Natural killer cell (primary cell): ENCODE results near the gene SIX5. TPM values are rescaled to one million over a fixed set of nuclear protein-coding genes. Genes with fewer than 3 reads are reported as not detected.
A peak's percentile ranks its signal among the peaks of the same experiment; 100 is the strongest.
"Not testable (repeated sequence)": the region's sequence is repeated elsewhere in the genome, so short reads cannot be mapped to it uniquely, and the experiment has no call there.

Experiments used
- ATAC-seq, 3 donors: fragments of 150-1000 bp in 2 of 3; fragments of 200-7000 bp in 1 of 3; cut with Tn5 transposase; 1 replicate in 1 of 3; 2 replicates in 2 of 3; pipeline ENCODE4 v1.10.0; 2021; ENCODE audit warnings: mild to moderate bottlenecking in 2 of 3, moderate library complexity in 2 of 3
- DNase-seq, 2 donors: peaks; one replicate each; pipeline versions ENCODE4 v3.0.0 to v3.0.0-alpha.2; 2013 to 2021; ENCODE audit warnings: mixed read lengths in 1 of 2
- H3K27ac ChIP-seq: one replicate; pipeline ENCODE4 v1.5.1; 2013; ENCODE audit warnings: mild to moderate bottlenecking, low read length
- H3K27me3 ChIP-seq: one replicate; pipeline ENCODE4 v1.6.1; 2013; ENCODE audit warnings: low read length; ENCODE audit not compliant: control insufficient read depth, insufficient read depth
- H3K36me3 ChIP-seq: one replicate; pipeline ENCODE4 v1.6.1; 2013; ENCODE audit warnings: low read length; ENCODE audit not compliant: control insufficient read depth, insufficient read depth
- H3K4me1 ChIP-seq: one replicate; pipeline ENCODE4 v1.6.1; 2013; ENCODE audit warnings: low read length; ENCODE audit not compliant: control insufficient read depth, insufficient read depth
- H3K4me3 ChIP-seq: one replicate; pipeline ENCODE4 v1.5.1; 2013; ENCODE audit warnings: low read length
- H3K9me3 ChIP-seq: one replicate; pipeline ENCODE4 v1.6.1; 2013; ENCODE audit warnings: low read length; ENCODE audit not compliant: control insufficient read depth, insufficient read depth
- H3K27ac Mint-ChIP-seq, 2 donors: one replicate each; pipeline ENCODE4 v1.8.0; 2022; ENCODE audit warnings: mild to moderate bottlenecking in 2 of 2, mixed read lengths in 2 of 2, moderate library complexity in 1 of 2
- H3K27me3 Mint-ChIP-seq, 2 donors: one replicate each; pipeline ENCODE4 v1.8.0; 2022; ENCODE audit warnings: low read depth in 2 of 2, mixed read lengths in 2 of 2
- H3K36me3 Mint-ChIP-seq: one replicate; pipeline ENCODE4 v1.8.0; 2022; ENCODE audit warnings: mixed read lengths
- H3K4me1 Mint-ChIP-seq, 2 donors: one replicate each; pipeline ENCODE4 v1.8.0; 2022; ENCODE audit warnings: mixed read lengths in 2 of 2
- H3K4me3 Mint-ChIP-seq: one replicate; pipeline ENCODE4 v1.8.0; 2022; ENCODE audit warnings: mild to moderate bottlenecking, moderate library complexity, mixed read lengths
- H3K9me3 Mint-ChIP-seq, 2 donors: one replicate each; pipeline ENCODE4 v1.8.0; 2022; ENCODE audit warnings: mixed read lengths in 2 of 2
- CTCF ChIP-seq: fragments of 200-600 bp; IDR thresholded peaks from one replicate; pipeline ENCODE4 v1.8.0; 2022; ENCODE audit warnings: antibody characterized with exemption
- WGBS: methylation state at CpG from one replicate; pipeline ENCODE4 v1.1.7; 2013; ENCODE audit warnings: missing lambda C conversion rate; ENCODE audit not compliant: insufficient coverage; 5-methylcytosine and 5-hydroxymethylcytosine counted together
- intact Hi-C: fragments of 100-400 bp; cut with micrococcal nuclease; formaldehyde crosslinking; loops from one replicate; pipeline ENCODE4 v1.14.2; 2022
- total RNA-seq, 4 donors: library from RNA; stranded (reverse); fragments of 120-200 nt in 1 of 4; gene quantifications; one replicate each; pipeline versions ENCODE4 v1.2.3 to v1.2.4, GENCODE V29; 2013 to 2022

The SIX5 gene
- total RNA-seq, 3 donors from 2014 or later (not counting 1 experiment from before 2014, with no cell fraction given), result 2.1 to 3.3 (median 3.1) TPM

GRCh38 chr19:45800070-45800553 is 31.1 kb upstream of the SIX5 start:
- H3K4me1 Mint-ChIP-seq, result peaks cover 0 to 5% of the 10 kb centered on the region in 2 donors
- no peak overlapping the region for H3K27ac Mint-ChIP-seq
- ATAC-seq (no peak), DNase-seq (no peak)
- intact Hi-C loops, result no loop called here
- Histone ChIP-seq H3K27ac (no peak overlapping the region), H3K4me3 (no peak overlapping the region), H3K4me1 (no peaks in the 10 kb centered on the region), H3K36me3 (no peaks in the 10 kb centered on the region), H3K27me3 (peaks cover 5% of the 10 kb centered on the region), H3K9me3 (no peaks in the 10 kb centered on the region)
- TF ChIP-seq CTCF, result no peak
- no peaks in the 10 kb centered on the region for H3K9me3 Mint-ChIP-seq
- peaks cover 0 to 14% of the 10 kb centered on the region in 2 donors for H3K27me3 Mint-ChIP-seq
- no peaks in the 10 kb centered on the region for H3K36me3 Mint-ChIP-seq
- H3K4me3 Mint-ChIP-seq, result no peak overlapping the region
- WGBS, result 86% methylated on average over 8 of the region's 8 CpGs

GRCh38 chr19:45799541-45799940 is 30.5 kb upstream of the SIX5 start:
- WGBS, result 86% methylated on average over 5 of the region's 5 CpGs
- not testable (repeated sequence) for H3K27ac ChIP-seq, H3K4me3 ChIP-seq, H3K4me1 Mint-ChIP-seq, H3K36me3 Mint-ChIP-seq, ATAC-seq, H3K9me3 Mint-ChIP-seq, H3K4me3 Mint-ChIP-seq, H3K4me1 ChIP-seq, DNase-seq, H3K27ac Mint-ChIP-seq, H3K9me3 ChIP-seq, H3K36me3 ChIP-seq, H3K27me3 ChIP-seq
- H3K27me3 Mint-ChIP-seq, result peaks cover 0 to 18% of the 10 kb centered on the region in 2 donors
- intact Hi-C loops, result loop anchor here (1.0 kb wide), 1 partner anchor 29 kb away; no protein-coding TSS in a partner anchor

- H3K4me3 ChIP-seq, result no peak overlapping the region
- H3K4me3 Mint-ChIP-seq, result no peak overlapping the region
- no peak overlapping the region for H3K27ac ChIP-seq
- ATAC-seq, result peak; percentile 77 to 96 (median 88)
- no peaks in the 10 kb centered on the region for H3K9me3 ChIP-seq
- peaks cover under 1 to 5% of the 10 kb centered on the region in 2 donors for H3K4me1 Mint-ChIP-seq
- H3K36me3 Mint-ChIP-seq, result no peaks in the 10 kb centered on the region
- intact Hi-C loops, result loop anchor here (1.0 kb wide), 1 partner anchor 29 kb away; no protein-coding TSS in a partner anchor
- H3K27ac Mint-ChIP-seq, result no peak overlapping the region
- peak; percentile 86 for TF ChIP-seq CTCF
- H3K27me3 ChIP-seq, result peaks cover 5% of the 10 kb centered on the region
- H3K36me3 ChIP-seq, result no peaks in the 10 kb centered on the region
- H3K4me1 ChIP-seq, result no peaks in the 10 kb centered on the region
- WGBS, result 9% methylated on average over 10 of the region's 10 CpGs
- peak; percentile 55 to 83 for DNase-seq
- H3K27me3 Mint-ChIP-seq, result peaks cover 0 to 18% of the 10 kb centered on the region in 2 donors
- H3K9me3 Mint-ChIP-seq, result no peaks in the 10 kb centered on the region
These were observed 30.0 kb upstream of the SIX5 start for GRCh38 chr19:45798995-45799517.

GRCh38 chr19:45794627-45795026 is 25.6 kb upstream of the SIX5 start:
- Mint-ChIP-seq H3K9me3 (no peaks in the 10 kb centered on the region), H3K27me3 (peaks cover 0 to 13% of the 10 kb centered on the region in 2 donors), H3K36me3 (no peaks in the 10 kb centered on the region), H3K27ac (peak overlapping the region; percentile 33 to 86), H3K4me3 (no peak overlapping the region), H3K4me1 (peaks cover 29 to 39% of the 10 kb centered on the region in 2 donors)
- intact Hi-C loops, result no loop called here
- DNase-seq (no peak), ATAC-seq (no peak)
- peaks cover 5% of the 10 kb centered on the region for H3K27me3 ChIP-seq
- no peaks in the 10 kb centered on the region for H3K36me3 ChIP-seq
- TF ChIP-seq CTCF, result no peak
- H3K4me1 ChIP-seq, result peaks cover 32% of the 10 kb centered on the region
- 86% methylated on average over 2 of the region's 2 CpGs for WGBS
- H3K9me3 ChIP-seq, result no peaks in the 10 kb centered on the region
- no peak overlapping the region for H3K27ac ChIP-seq
- no peak overlapping the region for H3K4me3 ChIP-seq
